HL-60 (cell line): ENCODE results near the gene ENTPD6.

Experiments
- POLR2AphosphoS5 ChIP-seq: IDR thresholded peaks from 2 replicates; pipeline ENCODE4 v1.6.1; 2012; ENCODE audit warnings: low read depth
- TF ChIP-seq, protein P1 (sequence below): IDR thresholded peaks from one replicate; pipeline ENCODE4 v1.5.1; 2011; ENCODE audit warnings: low read length, control low read depth, inconsistent platforms; ENCODE audit not compliant: insufficient read depth
- TF ChIP-seq, protein P2 (sequence below): IDR thresholded peaks from 2 replicates; pipeline ENCODE4 v1.6.1; 2012; ENCODE audit warnings: low read depth; ENCODE audit not compliant: insufficient replicate concordance

DNA sequence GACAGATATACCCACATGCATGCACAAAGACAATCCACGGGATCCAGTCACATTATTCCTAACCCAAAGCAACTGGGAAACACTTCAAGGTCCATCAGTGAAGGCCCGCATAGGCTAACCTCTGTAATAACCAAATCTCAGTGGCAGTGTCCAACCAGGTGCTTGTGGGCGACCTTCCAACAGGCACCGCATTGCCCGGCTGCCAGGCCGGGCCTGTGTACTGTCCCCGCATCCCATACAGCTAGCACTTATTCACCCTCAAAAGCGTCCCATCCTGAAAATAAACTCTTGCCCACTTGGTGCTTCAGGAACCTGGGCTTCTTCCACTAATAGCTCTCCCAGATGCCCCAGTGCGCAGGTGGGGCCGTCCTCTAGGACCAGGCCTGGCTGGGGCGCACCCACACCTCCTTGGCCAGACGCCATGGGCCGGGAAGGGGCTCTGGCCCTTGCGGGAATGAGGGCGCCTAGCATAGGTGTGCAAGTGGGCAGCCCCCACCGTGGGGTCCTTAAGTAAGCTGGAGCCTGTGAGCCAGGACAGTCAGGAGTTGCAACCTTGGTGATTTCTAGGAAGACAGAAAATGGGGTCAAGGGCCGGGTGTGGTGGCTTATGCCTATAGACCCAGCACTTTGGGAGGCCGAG is 1.1 kb upstream of the ENTPD6 start:
- TF ChIP-seq, protein P1, sequence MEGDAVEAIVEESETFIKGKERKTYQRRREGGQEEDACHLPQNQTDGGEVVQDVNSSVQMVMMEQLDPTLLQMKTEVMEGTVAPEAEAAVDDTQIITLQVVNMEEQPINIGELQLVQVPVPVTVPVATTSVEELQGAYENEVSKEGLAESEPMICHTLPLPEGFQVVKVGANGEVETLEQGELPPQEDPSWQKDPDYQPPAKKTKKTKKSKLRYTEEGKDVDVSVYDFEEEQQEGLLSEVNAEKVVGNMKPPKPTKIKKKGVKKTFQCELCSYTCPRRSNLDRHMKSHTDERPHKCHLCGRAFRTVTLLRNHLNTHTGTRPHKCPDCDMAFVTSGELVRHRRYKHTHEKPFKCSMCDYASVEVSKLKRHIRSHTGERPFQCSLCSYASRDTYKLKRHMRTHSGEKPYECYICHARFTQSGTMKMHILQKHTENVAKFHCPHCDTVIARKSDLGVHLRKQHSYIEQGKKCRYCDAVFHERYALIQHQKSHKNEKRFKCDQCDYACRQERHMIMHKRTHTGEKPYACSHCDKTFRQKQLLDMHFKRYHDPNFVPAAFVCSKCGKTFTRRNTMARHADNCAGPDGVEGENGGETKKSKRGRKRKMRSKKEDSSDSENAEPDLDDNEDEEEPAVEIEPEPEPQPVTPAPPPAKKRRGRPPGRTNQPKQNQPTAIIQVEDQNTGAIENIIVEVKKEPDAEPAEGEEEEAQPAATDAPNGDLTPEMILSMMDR: no peak
- no peak for TF ChIP-seq POLR2AphosphoS5
- TF ChIP-seq, protein P2, sequence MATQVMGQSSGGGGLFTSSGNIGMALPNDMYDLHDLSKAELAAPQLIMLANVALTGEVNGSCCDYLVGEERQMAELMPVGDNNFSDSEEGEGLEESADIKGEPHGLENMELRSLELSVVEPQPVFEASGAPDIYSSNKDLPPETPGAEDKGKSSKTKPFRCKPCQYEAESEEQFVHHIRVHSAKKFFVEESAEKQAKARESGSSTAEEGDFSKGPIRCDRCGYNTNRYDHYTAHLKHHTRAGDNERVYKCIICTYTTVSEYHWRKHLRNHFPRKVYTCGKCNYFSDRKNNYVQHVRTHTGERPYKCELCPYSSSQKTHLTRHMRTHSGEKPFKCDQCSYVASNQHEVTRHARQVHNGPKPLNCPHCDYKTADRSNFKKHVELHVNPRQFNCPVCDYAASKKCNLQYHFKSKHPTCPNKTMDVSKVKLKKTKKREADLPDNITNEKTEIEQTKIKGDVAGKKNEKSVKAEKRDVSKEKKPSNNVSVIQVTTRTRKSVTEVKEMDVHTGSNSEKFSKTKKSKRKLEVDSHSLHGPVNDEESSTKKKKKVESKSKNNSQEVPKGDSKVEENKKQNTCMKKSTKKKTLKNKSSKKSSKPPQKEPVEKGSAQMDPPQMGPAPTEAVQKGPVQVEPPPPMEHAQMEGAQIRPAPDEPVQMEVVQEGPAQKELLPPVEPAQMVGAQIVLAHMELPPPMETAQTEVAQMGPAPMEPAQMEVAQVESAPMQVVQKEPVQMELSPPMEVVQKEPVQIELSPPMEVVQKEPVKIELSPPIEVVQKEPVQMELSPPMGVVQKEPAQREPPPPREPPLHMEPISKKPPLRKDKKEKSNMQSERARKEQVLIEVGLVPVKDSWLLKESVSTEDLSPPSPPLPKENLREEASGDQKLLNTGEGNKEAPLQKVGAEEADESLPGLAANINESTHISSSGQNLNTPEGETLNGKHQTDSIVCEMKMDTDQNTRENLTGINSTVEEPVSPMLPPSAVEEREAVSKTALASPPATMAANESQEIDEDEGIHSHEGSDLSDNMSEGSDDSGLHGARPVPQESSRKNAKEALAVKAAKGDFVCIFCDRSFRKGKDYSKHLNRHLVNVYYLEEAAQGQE: no peak
